CD4-positive, CD25-positive, alpha-beta regulatory T cell (primary cell): ENCODE measurements around the gene ADGRB2. TPM values are rescaled to one million over a fixed set of nuclear protein-coding genes. Genes with fewer than 3 reads are reported as not detected.

Experiments
- ATAC-seq, 2 donors: fragments of 150-1000 bp; cut with Tn5 transposase; one replicate each; pipeline ENCODE4 v1.10.0; 2021; ENCODE audit warnings: low read depth in 2 of 2, moderate number of reproducible peaks in 2 of 2, moderate library complexity in 1 of 2
- DNase-seq, 3 donors: peaks; one replicate each; pipeline versions ENCODE4 v3.0.0 to v3.0.0-alpha.2; 2012 to 2022; ENCODE audit warnings: mixed read lengths in 1 of 3
- H3K27ac ChIP-seq: one replicate; pipeline ENCODE4 v1.7.0; 2013; ENCODE audit warnings: mild to moderate bottlenecking, low read length; ENCODE audit not compliant: insufficient read depth, poor library complexity, severe bottlenecking
- H3K27me3 ChIP-seq: one replicate; pipeline ENCODE4 v1.7.0; 2013; ENCODE audit warnings: low read length; ENCODE audit not compliant: control insufficient read depth, insufficient read depth
- H3K36me3 ChIP-seq: one replicate; pipeline ENCODE4 v1.7.0; 2013; ENCODE audit warnings: mild to moderate bottlenecking, low read length, moderate library complexity; ENCODE audit not compliant: control insufficient read depth, insufficient read depth
- H3K4me1 ChIP-seq: 2 replicates; pipeline ENCODE4 v1.7.0; 2013; ENCODE audit warnings: mild to moderate bottlenecking, low read length; ENCODE audit not compliant: insufficient read depth, control insufficient read depth, poor library complexity, severe bottlenecking
- H3K4me3 ChIP-seq: one replicate; pipeline ENCODE4 v1.7.0; 2013; ENCODE audit warnings: low read depth, mild to moderate bottlenecking, low read length, moderate library complexity
- H3K9me3 ChIP-seq, 2 experiments: 1 replicate in 1 of 2; 2 replicates in 1 of 2; pipeline ENCODE4 v1.7.0; 2013; ENCODE audit warnings: low read length in 2 of 2, mild to moderate bottlenecking in 1 of 2, moderate library complexity in 1 of 2; ENCODE audit not compliant: control insufficient read depth in 2 of 2
- H3K27ac Mint-ChIP-seq, 3 donors: one replicate each; pipeline ENCODE4 v1.8.0; 2020 to 2022; ENCODE audit warnings: mild to moderate bottlenecking in 3 of 3, mixed read lengths in 3 of 3, moderate library complexity in 2 of 3
- H3K27me3 Mint-ChIP-seq: one replicate; pipeline ENCODE4 v1.8.0; 2022; ENCODE audit warnings: mild to moderate bottlenecking, mixed read lengths
- H3K36me3 Mint-ChIP-seq: one replicate; pipeline ENCODE4 v1.8.0; 2020; ENCODE audit warnings: mixed read lengths
- H3K4me1 Mint-ChIP-seq, 4 donors: one replicate each; pipeline ENCODE4 v1.8.0; 2020 to 2022; ENCODE audit warnings: mixed read lengths in 4 of 4, mild to moderate bottlenecking in 1 of 4
- H3K4me3 Mint-ChIP-seq, 4 donors: one replicate each; pipeline ENCODE4 v1.8.0; 2020 to 2022; ENCODE audit warnings: mild to moderate bottlenecking in 4 of 4, mixed read lengths in 4 of 4, moderate library complexity in 3 of 4
- H3K9me3 Mint-ChIP-seq, 7 donors: one replicate each; pipeline ENCODE4 v1.8.0; 2020 to 2022; ENCODE audit warnings: mixed read lengths in 7 of 7, mild to moderate bottlenecking in 3 of 7, moderate library complexity in 2 of 7
- polyA plus RNA-seq, 4 donors: library from polyadenylated mRNA; unstranded; fragments of 300-500 nt; fragmentation: Illumina TruSeq; gene quantifications; one replicate each; pipeline ENCODE4 v1.2.3, GENCODE V29; 2021
- total RNA-seq: library from RNA; stranded (reverse); gene quantifications from one replicate; pipeline ENCODE4 v1.2.3, GENCODE V29; 2022

Gene ADGRB2
- total and polyA plus RNA-seq, 5 donors from 2014 or later = 0.19 to 1.9 (median 0.42) TPM

DNA sequence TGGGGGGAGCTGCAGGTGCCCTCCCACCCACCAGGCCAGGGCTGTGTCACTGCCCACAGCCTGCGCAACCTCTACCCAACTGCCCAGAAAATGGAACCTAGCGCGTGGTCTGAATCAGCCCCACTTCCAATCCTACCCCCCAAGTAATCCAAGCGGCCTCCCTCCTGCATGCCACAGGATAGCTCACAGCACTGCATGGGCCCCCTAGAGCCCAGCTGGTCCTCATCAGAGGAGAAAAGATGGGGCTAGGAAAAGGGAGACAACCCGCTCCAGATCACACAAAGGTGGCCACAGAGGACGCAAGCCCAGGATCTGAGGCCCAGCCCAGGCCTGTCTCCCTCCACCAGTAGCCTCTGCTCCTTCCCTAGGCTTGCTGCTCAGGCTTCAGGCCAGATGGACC is 6.2 kb downstream of the ADGRB2 start:
- Histone ChIP-seq H3K27ac (no peak overlapping the region), H3K36me3 (no peaks in the 10 kb centered on the region), H3K4me1 (peaks cover 21% of the 10 kb centered on the region), H3K4me3 (no peak overlapping the region), H3K9me3 (no peaks in the 10 kb centered on the region), H3K27me3 (peaks cover 11% of the 10 kb centered on the region)
- ATAC-seq = no peak
- Mint-ChIP-seq H3K36me3 (no peaks in the 10 kb centered on the region), H3K27ac (no peak overlapping the region), H3K4me3 (peak overlapping the region in 1 of 4 donors; percentile 49), H3K27me3 (peaks cover 37% of the 10 kb centered on the region), H3K4me1 (peaks cover 0 to 20% (median 0%) of the 10 kb centered on the region in 4 donors), H3K9me3 (peaks cover 0 to 2% (median 0%) of the 10 kb centered on the region in 7 donors)
- no peak for DNase-seq

GRCh38 chr1:31757204-31757679 is 6.9 kb downstream of the ADGRB2 start:
- Histone ChIP-seq H3K27ac (no peak overlapping the region), H3K4me1 (peaks cover 14% of the 10 kb centered on the region), H3K9me3 (no peaks in the 10 kb centered on the region), H3K4me3 (no peak overlapping the region), H3K27me3 (peaks cover 9% of the 10 kb centered on the region), H3K36me3 (no peaks in the 10 kb centered on the region)
- Mint-ChIP-seq H3K27ac (no peak overlapping the region), H3K36me3 (no peaks in the 10 kb centered on the region), H3K4me3 (peak overlapping the region in 1 of 4 donors; percentile 1), H3K4me1 (peaks cover 0 to 18% (median 0%) of the 10 kb centered on the region in 4 donors), H3K27me3 (peaks cover 36% of the 10 kb centered on the region), H3K9me3 (peaks cover 0 to 2% (median 0%) of the 10 kb centered on the region in 7 donors)
- no peak for DNase-seq
- ATAC-seq = no peak

DNA sequence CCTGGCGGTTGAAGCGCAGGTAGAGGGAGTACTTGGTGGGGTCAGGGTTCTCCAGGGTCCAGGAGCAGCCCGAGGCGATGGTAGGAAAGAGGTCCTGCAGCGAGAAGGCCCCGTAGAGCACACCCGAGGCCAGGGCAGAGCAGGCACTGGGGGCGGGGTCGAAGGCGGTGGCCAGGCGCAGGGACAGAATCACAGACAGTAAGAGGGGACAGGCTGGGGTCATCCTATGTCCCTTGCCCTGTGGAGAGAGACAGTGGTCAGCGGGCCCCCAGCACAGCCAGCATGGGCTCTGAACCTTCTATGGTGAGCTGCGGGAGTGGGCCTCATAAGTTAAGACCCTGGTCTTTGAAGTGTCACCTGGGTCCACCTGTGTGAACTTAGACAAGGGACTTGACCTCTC is 7.6 kb downstream of the ADGRB2 start:
- no peaks in the 10 kb centered on the region for H3K36me3 Mint-ChIP-seq
- Histone ChIP-seq H3K9me3 (no peaks in the 10 kb centered on the region), H3K36me3 (no peaks in the 10 kb centered on the region), H3K27ac (no peak overlapping the region), H3K4me1 (peaks cover 13% of the 10 kb centered on the region), H3K27me3 (peaks cover 4% of the 10 kb centered on the region), H3K4me3 (no peak overlapping the region)
- no peak for DNase-seq
- peak overlapping the region in 1 of 4 donors; percentile 1 for H3K4me3 Mint-ChIP-seq
- no peak for ATAC-seq
- H3K27me3 Mint-ChIP-seq = peaks cover 29% of the 10 kb centered on the region
- H3K4me1 Mint-ChIP-seq = peaks cover 0 to 17% (median 2%) of the 10 kb centered on the region in 4 donors
- no peak overlapping the region for H3K27ac Mint-ChIP-seq
- peaks cover 0 to 2% (median 0%) of the 10 kb centered on the region in 7 donors for H3K9me3 Mint-ChIP-seq

DNA sequence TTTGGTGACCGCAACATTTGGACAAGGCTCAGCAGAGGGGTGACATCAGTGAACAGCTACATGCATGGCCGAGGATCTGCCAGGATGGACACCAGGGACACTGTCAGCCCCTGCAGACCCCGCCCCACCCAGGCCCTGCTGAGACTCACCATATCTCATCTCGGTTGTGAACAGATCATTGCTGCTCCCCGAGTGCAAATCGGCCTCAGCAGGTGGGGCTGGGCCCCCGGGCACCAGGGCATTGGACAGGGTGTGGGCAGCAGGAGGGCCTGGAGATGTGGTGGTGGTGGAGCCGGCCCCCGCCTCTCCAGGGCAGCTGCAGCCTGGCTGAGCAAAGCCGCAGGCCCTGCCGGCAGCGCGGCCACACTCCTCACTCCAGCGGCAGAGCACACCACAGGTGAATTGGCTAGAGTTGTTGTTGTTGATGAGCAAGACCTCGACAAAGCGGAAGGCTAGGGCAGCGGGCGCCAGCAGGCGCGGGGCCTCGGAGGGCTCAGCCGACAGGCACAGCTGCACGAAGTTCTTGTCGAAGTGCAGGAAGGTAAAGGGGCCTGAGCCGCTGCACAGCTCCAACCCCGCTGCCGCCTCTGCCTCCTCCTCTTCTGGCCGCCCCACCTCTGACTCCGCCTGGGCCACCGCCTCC is 8.2 kb downstream of the ADGRB2 start:
- Mint-ChIP-seq H3K9me3 (peaks cover 0 to 2% (median 0%) of the 10 kb centered on the region in 7 donors), H3K27me3 (peaks cover 28% of the 10 kb centered on the region), H3K27ac (no peak overlapping the region), H3K36me3 (no peaks in the 10 kb centered on the region), H3K4me1 (peaks cover 0 to 17% (median 3%) of the 10 kb centered on the region in 4 donors), H3K4me3 (no peak overlapping the region)
- peaks cover 2% of the 10 kb centered on the region for H3K27me3 ChIP-seq
- H3K4me1 ChIP-seq = peaks cover 7% of the 10 kb centered on the region
- no peak overlapping the region for H3K4me3 ChIP-seq
- H3K36me3 ChIP-seq = no peaks in the 10 kb centered on the region
- H3K27ac ChIP-seq = no peak overlapping the region
- H3K9me3 ChIP-seq = no peaks in the 10 kb centered on the region
- no peak for DNase-seq
- no peak for ATAC-seq

DNA sequence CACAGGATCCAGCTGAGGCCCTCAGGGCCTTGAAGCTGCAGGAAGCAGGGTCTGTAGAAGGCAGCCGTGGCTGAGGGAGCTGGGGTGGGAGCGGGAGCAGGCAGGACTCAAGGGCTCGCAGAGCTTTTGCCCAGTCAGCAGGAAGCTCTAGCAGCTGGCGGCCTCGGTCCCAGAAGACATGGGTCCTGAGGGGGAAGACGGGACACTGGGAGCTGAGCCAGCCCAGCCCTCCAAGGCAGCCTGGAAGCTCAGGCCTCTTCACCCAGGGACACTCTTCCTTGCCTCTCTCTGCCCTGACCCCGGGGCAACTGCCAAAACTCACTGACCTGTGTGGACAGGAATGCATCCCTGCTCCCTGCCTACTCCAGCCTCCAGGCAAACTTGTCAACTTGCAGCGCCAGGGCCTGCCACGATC is 8.9 kb downstream of the ADGRB2 start:
- Mint-ChIP-seq H3K9me3 (peaks cover 0 to 2% (median 0%) of the 10 kb centered on the region in 7 donors), H3K27ac (no peak overlapping the region), H3K4me1 (peaks cover 0 to 18% (median 3%) of the 10 kb centered on the region in 4 donors), H3K27me3 (peaks cover 27% of the 10 kb centered on the region), H3K4me3 (no peak overlapping the region), H3K36me3 (no peaks in the 10 kb centered on the region)
- H3K36me3 ChIP-seq = no peaks in the 10 kb centered on the region
- H3K9me3 ChIP-seq = no peaks in the 10 kb centered on the region
- ATAC-seq = no peak
- H3K4me3 ChIP-seq = no peak overlapping the region
- peaks cover 2% of the 10 kb centered on the region for H3K27me3 ChIP-seq
- H3K27ac ChIP-seq = no peak overlapping the region
- no peaks in the 10 kb centered on the region for H3K4me1 ChIP-seq
- DNase-seq = no peak

- Mint-ChIP-seq H3K9me3 (no peaks in the 10 kb centered on the region), H3K27me3 (peaks cover 19% of the 10 kb centered on the region), H3K4me3 (no peak overlapping the region), H3K36me3 (no peaks in the 10 kb centered on the region), H3K27ac (no peak overlapping the region), H3K4me1 (peaks cover 0 to 13% (median 3%) of the 10 kb centered on the region in 4 donors)
- DNase-seq (no peak), ATAC-seq (no peak)
- no peaks in the 10 kb centered on the region for H3K36me3 ChIP-seq
- no peaks in the 10 kb centered on the region for H3K4me1 ChIP-seq
- no peak overlapping the region for H3K4me3 ChIP-seq
- H3K27me3 ChIP-seq = no peaks in the 10 kb centered on the region
- no peak overlapping the region for H3K27ac ChIP-seq
- no peaks in the 10 kb centered on the region for H3K9me3 ChIP-seq
Observed at GRCh38 chr1:31754397-31754796, 9.7 kb downstream of the ADGRB2 start.

GRCh38 chr1:31753707-31754349 is 10.3 kb downstream of the ADGRB2 start:
- Histone ChIP-seq H3K4me3 (no peak overlapping the region), H3K9me3 (no peaks in the 10 kb centered on the region), H3K36me3 (no peaks in the 10 kb centered on the region), H3K27ac (no peak overlapping the region), H3K27me3 (no peaks in the 10 kb centered on the region), H3K4me1 (no peaks in the 10 kb centered on the region)
- Mint-ChIP-seq H3K9me3 (no peaks in the 10 kb centered on the region), H3K36me3 (no peaks in the 10 kb centered on the region), H3K4me1 (peaks cover 0 to 13% (median 3%) of the 10 kb centered on the region in 4 donors), H3K27me3 (peaks cover 21% of the 10 kb centered on the region), H3K4me3 (no peak overlapping the region), H3K27ac (no peak overlapping the region)
- ATAC-seq (no peak), DNase-seq (no peak)
